Lower leg skin (tissue), 3 donors: Measurements from ENCODE around the gene CA5A.
"Not testable (repeated sequence)": the region's sequence is repeated elsewhere in the genome, so short reads cannot be mapped to it uniquely, and the experiment has no call there.

Source experiments
- POLR2A ChIP-seq, 2 donors: fragments of 450-650 bp; IDR thresholded peaks; one replicate each; pipeline ENCODE4 v1.6.1; 2016 to 2017; ENCODE audit warnings: antibody characterized with exemption in 2 of 2, mild to moderate bottlenecking in 1 of 2, moderate library complexity in 1 of 2
- TF ChIP-seq, protein P1 (sequence below), 3 donors: fragments of 450-650 bp; IDR thresholded peaks; one replicate each; pipeline ENCODE4 v1.5.1; 2016; ENCODE audit warnings: antibody characterized with exemption in 3 of 3, mild to moderate bottlenecking in 3 of 3, moderate library complexity in 2 of 3

DNA sequence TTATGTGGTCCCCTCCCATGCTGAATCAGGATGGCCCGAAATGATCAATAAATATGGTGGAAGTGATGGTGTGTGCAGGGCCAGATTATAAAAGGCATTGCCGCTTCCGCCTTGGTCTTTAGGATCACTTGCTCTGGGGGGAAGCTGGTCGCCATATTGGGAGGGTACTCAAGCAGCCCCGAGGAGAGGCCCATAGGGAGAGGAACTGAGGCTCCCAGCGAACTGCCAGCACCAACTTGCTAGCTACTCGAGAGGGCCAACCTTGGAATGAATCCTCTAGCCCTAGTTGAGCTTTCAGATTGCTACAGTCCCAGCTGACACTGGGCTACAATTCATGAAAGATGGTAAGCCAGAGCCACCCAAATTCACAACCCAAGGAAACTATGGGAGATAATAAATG lies 48.0 kb downstream of the CA5A start:
- TF ChIP-seq, protein P1, sequence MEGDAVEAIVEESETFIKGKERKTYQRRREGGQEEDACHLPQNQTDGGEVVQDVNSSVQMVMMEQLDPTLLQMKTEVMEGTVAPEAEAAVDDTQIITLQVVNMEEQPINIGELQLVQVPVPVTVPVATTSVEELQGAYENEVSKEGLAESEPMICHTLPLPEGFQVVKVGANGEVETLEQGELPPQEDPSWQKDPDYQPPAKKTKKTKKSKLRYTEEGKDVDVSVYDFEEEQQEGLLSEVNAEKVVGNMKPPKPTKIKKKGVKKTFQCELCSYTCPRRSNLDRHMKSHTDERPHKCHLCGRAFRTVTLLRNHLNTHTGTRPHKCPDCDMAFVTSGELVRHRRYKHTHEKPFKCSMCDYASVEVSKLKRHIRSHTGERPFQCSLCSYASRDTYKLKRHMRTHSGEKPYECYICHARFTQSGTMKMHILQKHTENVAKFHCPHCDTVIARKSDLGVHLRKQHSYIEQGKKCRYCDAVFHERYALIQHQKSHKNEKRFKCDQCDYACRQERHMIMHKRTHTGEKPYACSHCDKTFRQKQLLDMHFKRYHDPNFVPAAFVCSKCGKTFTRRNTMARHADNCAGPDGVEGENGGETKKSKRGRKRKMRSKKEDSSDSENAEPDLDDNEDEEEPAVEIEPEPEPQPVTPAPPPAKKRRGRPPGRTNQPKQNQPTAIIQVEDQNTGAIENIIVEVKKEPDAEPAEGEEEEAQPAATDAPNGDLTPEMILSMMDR (IDR thresholded peaks at IDR 0.05): not testable (repeated sequence)
- not testable (repeated sequence) for TF ChIP-seq POLR2A (IDR thresholded peaks at IDR 0.05)
